Loucy (cell line): ENCODE measurements around the gene SPOP.

Experiments
- EZH2phosphoT487 ChIP-seq: fragments of 200-600 bp; IDR thresholded peaks from 2 replicates; pipeline ENCODE4 v1.6.1; 2018; ENCODE audit warnings: antibody characterized with exemption, mild to moderate bottlenecking, moderate library complexity, borderline replicate concordance
- TF ChIP-seq, protein P1 (sequence below): fragments of 200-600 bp; sonication (generic); conservative IDR thresholded peaks from 2 replicates; pipeline ENCODE4 v1.5.1; 2014; ENCODE audit warnings: mild to moderate bottlenecking, antibody characterized with exemption, low read length

DNA sequence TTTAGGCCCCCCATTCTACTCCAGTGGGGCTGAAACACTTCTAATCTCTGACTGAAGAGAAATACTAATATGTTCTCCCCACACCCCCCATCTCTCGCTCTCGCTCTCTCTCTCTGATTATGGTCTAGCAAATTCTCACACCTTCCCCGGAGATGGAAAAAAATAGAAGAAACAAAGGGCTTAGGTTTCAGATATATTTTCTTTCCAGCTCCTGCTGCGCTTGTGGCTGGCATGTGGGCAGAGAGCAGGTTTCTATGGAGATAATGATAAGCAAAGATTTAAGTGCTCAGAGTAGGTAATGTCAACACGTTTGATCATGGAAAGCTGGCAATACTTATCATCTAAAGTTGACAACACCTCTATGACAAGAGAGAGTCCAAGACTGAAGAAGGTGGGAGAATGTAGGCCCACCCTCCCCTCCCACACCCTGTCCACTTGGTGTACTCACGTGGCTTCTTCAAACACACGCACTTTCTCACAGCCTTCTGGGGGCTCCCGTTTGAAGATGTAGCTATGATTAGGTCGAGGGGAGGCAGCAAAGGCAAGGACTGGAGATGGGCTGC is 37.9 kb upstream of the SPOP start:
- TF ChIP-seq, protein P1, sequence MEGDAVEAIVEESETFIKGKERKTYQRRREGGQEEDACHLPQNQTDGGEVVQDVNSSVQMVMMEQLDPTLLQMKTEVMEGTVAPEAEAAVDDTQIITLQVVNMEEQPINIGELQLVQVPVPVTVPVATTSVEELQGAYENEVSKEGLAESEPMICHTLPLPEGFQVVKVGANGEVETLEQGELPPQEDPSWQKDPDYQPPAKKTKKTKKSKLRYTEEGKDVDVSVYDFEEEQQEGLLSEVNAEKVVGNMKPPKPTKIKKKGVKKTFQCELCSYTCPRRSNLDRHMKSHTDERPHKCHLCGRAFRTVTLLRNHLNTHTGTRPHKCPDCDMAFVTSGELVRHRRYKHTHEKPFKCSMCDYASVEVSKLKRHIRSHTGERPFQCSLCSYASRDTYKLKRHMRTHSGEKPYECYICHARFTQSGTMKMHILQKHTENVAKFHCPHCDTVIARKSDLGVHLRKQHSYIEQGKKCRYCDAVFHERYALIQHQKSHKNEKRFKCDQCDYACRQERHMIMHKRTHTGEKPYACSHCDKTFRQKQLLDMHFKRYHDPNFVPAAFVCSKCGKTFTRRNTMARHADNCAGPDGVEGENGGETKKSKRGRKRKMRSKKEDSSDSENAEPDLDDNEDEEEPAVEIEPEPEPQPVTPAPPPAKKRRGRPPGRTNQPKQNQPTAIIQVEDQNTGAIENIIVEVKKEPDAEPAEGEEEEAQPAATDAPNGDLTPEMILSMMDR, result no peak
- TF ChIP-seq EZH2phosphoT487, result no peak
